H1 (cell line): ENCODE measurements around the gene PTPN2. TPM values are rescaled to one million over a fixed set of nuclear protein-coding genes. Genes with fewer than 3 reads are reported as not detected.

Experiments used
- CTCF ChIA-PET: fragments of 300-600 bp; sonication (Branson Sonifier 250); formaldehyde crosslinking; loops from one replicate; lab custom pipeline; 2021; ENCODE audit not compliant: partially characterized antibody; lab: Charles Lee
- POLR2A ChIA-PET: fragments of 300-600 bp; sonication (Branson Sonifier 250); formaldehyde crosslinking; loops from one replicate; lab custom pipeline; 2021; ENCODE audit warnings: inconsistent platforms; ENCODE audit not compliant: partially characterized antibody; lab: Charles Lee
- DNase-seq, 2 experiments: peaks; one replicate each; pipeline versions ENCODE4 v3.0.0 to v3.0.0-alpha.2; 2010 to 2022; ENCODE audit warnings: low spot score in 2 of 2, low read depth in 1 of 2, mixed read lengths in 1 of 2
- FAIRE-seq: peaks from 2 replicates; lab custom pipeline; 2011; peaks lifted over from hg19 to GRCh38; lab: Jason Lieb, UNC
- H2AFZ ChIP-seq: 2 replicates; pipeline ENCODE4 v1.8.1; 2012; ENCODE audit warnings: low read length, inconsistent platforms
- H2AK5ac ChIP-seq: 2 replicates; pipeline ENCODE4 v1.6.1; 2013; ENCODE audit warnings: low read depth, low read length
- H2BK120ac ChIP-seq: replicated peaks from 2 replicates; pipeline ENCODE3; 2013; ENCODE audit warnings: low read depth, low read length, inconsistent platforms
- H2BK12ac ChIP-seq: 2 replicates; pipeline ENCODE4 v1.6.1; 2013; ENCODE audit warnings: low read depth, low read length
- H2BK15ac ChIP-seq: 2 replicates; pipeline ENCODE4 v1.6.1; 2013; ENCODE audit warnings: low read length
- H2BK20ac ChIP-seq: 2 replicates; pipeline ENCODE4 v1.6.1; 2013; ENCODE audit warnings: low read length
- H2BK5ac ChIP-seq: 2 replicates; pipeline ENCODE4 v1.6.1; 2013; ENCODE audit warnings: low read depth, low read length
- H3K14ac ChIP-seq: 2 replicates; pipeline ENCODE4 v1.6.1; 2013; ENCODE audit warnings: inconsistent platforms; ENCODE audit not compliant: insufficient read length
- H3K18ac ChIP-seq: 2 replicates; pipeline ENCODE4 v1.6.1; 2013; ENCODE audit warnings: low read length; ENCODE audit errors: extremely low read depth
- H3K23ac ChIP-seq: 2 replicates; pipeline ENCODE4 v1.6.1; 2013; ENCODE audit warnings: inconsistent platforms; ENCODE audit not compliant: insufficient read length
- H3K23me2 ChIP-seq: 2 replicates; pipeline ENCODE4 v1.6.1; 2013; ENCODE audit warnings: low read depth, low read length
- H3K27ac ChIP-seq: 2 replicates; pipeline ENCODE4 v1.6.1; 2011; ENCODE audit warnings: low read depth, low read length, inconsistent platforms
- H3K27me3 ChIP-seq, 4 experiments: replicated peaks in 1 of 4; 1 replicate in 1 of 4; 2 replicates in 3 of 4; pipeline versions ENCODE4 v1.6.1 to v1.8.1; 2011 to 2013; ENCODE audit warnings: low read length in 3 of 4, mild to moderate bottlenecking in 3 of 4, inconsistent platforms in 2 of 4, mixed read lengths in 2 of 4, moderate library complexity in 1 of 4; ENCODE audit not compliant: control insufficient read depth in 3 of 4, insufficient read depth in 3 of 4; ENCODE audit errors: extremely low read depth in 1 of 4
- H3K36me3 ChIP-seq, 4 experiments: 2 replicates each; pipeline versions ENCODE4 v1.6.1 to v1.8.1; 2011 to 2013; ENCODE audit warnings: mild to moderate bottlenecking in 4 of 4, low read length in 3 of 4, moderate library complexity in 2 of 4, control low read depth in 1 of 4, inconsistent platforms in 1 of 4; ENCODE audit not compliant: insufficient read depth in 4 of 4, control insufficient read depth in 2 of 4
- H3K4ac ChIP-seq: replicated peaks from 2 replicates; pipeline ENCODE3; 2013; ENCODE audit warnings: low read length, low read depth, mixed read lengths, inconsistent platforms; ENCODE audit not compliant: insufficient read length
- H3K4me1 ChIP-seq, 4 experiments: replicated peaks in 1 of 4; 1 replicate in 1 of 4; 2 replicates in 3 of 4; pipeline versions ENCODE4 v1.6.1 to v1.8.1; 2011 to 2013; ENCODE audit warnings: low read length in 3 of 4, inconsistent platforms in 2 of 4, mixed read lengths in 1 of 4; ENCODE audit not compliant: insufficient read depth in 4 of 4, control insufficient read depth in 3 of 4
- H3K4me2 ChIP-seq, 2 experiments: 2 replicates each; pipeline versions ENCODE4 v1.6.1 to v1.8.1; 2011 to 2013; ENCODE audit warnings: low read depth in 2 of 2, low read length in 2 of 2, control low read depth in 1 of 2, inconsistent platforms in 1 of 2, mild to moderate bottlenecking in 1 of 2; ENCODE audit not compliant: insufficient read depth in 1 of 2
- H3K4me3 ChIP-seq, 4 experiments: fragments of 200-600, 300-600 bp in 1 of 4; sonication (generic), shearing (Covaris generic), sonication (Bioruptor Twin) in 1 of 4; 2 replicates each; pipeline versions ENCODE4 v1.5.1 to v1.8.1; 2011 to 2016; ENCODE audit warnings: low read length in 4 of 4, low read depth in 3 of 4, control low read depth in 2 of 4, inconsistent platforms in 2 of 4, mild to moderate bottlenecking in 2 of 4, mixed read lengths in 1 of 4, moderate library complexity in 1 of 4; ENCODE audit not compliant: insufficient read depth in 2 of 4; ENCODE audit errors: extremely low read depth in 1 of 4
- H3K56ac ChIP-seq: replicated peaks from 2 replicates; pipeline ENCODE3; 2013; ENCODE audit warnings: low read depth, mild to moderate bottlenecking, mixed read lengths, low read length, inconsistent platforms; ENCODE audit not compliant: insufficient read length
- H3K79me1 ChIP-seq: 2 replicates; pipeline ENCODE4 v1.6.1; 2013; ENCODE audit warnings: low read depth, low read length, control low read depth
- H3K79me2 ChIP-seq, 2 experiments: 2 replicates each; pipeline versions ENCODE4 v1.6.1 to v1.8.1; 2012 to 2013; ENCODE audit warnings: low read length in 2 of 2, mild to moderate bottlenecking in 2 of 2, inconsistent platforms in 1 of 2; ENCODE audit not compliant: insufficient read depth in 2 of 2, control insufficient read depth in 1 of 2
- H3K9ac ChIP-seq, 4 experiments: replicated peaks in 1 of 4; 1 replicate in 1 of 4; 2 replicates in 3 of 4; pipeline versions ENCODE4 v1.6.1 to v1.8.1; 2011 to 2013; ENCODE audit warnings: low read depth in 3 of 4, low read length in 3 of 4, control low read depth in 2 of 4, mild to moderate bottlenecking in 2 of 4, moderate library complexity in 2 of 4, inconsistent platforms in 1 of 4; ENCODE audit errors: extremely low read depth in 1 of 4
- H3K9me3 ChIP-seq, 2 experiments: 2 replicates each; pipeline versions ENCODE4 v1.6.1 to v1.8.1; 2012 to 2013; ENCODE audit warnings: mild to moderate bottlenecking in 2 of 2, moderate library complexity in 2 of 2, control low read depth in 1 of 2, inconsistent platforms in 1 of 2, low read depth in 1 of 2, low read length in 1 of 2, mixed read lengths in 1 of 2; ENCODE audit not compliant: insufficient read depth in 2 of 2
- H4K20me1 ChIP-seq, 2 experiments: replicated peaks in 1 of 2; 2 replicates each; pipeline versions ENCODE3 to v1.8.1; 2011 to 2013; ENCODE audit warnings: inconsistent platforms in 2 of 2, low read length in 2 of 2, mild to moderate bottlenecking in 1 of 2; ENCODE audit not compliant: insufficient read depth in 2 of 2, control insufficient read depth in 1 of 2
- H4K5ac ChIP-seq: 2 replicates; pipeline ENCODE4 v1.6.1; 2013; ENCODE audit warnings: low read length, low read depth, mixed read lengths, inconsistent platforms; ENCODE audit not compliant: insufficient read length
- H4K8ac ChIP-seq: 2 replicates; pipeline ENCODE4 v1.8.0; 2013; ENCODE audit warnings: mild to moderate bottlenecking, moderate library complexity, low read length, inconsistent platforms; ENCODE audit not compliant: insufficient read depth; ENCODE audit errors: extremely low read depth
- H4K91ac ChIP-seq: replicated peaks from 2 replicates; pipeline ENCODE3; 2013; ENCODE audit warnings: low read length, mixed read lengths, inconsistent platforms; ENCODE audit not compliant: insufficient read length
- KDM1A ChIP-seq: fragments of 200-600, 300-600 bp; sonication (generic); IDR thresholded peaks from 2 replicates; pipeline ENCODE4 v1.7.1; 2016; ENCODE audit warnings: mild to moderate bottlenecking, low read length, borderline replicate concordance
- MAFK ChIP-seq: IDR thresholded peaks from 2 replicates; pipeline ENCODE4 v1.6.1; 2012; ENCODE audit warnings: low read depth, mild to moderate bottlenecking, improper control_type of control experiment, low read length
- WGBS, 2 experiments: shearing (Covaris generic) in 1 of 2; methylation state at CpG; one replicate each; pipeline versions ENCODE4 v1.1.6 to v1.1.7; 2013 to 2015; ENCODE audit warnings: low lambda C conversion rate in 2 of 2, mixed read lengths in 2 of 2, inconsistent platforms in 1 of 2, low coverage in 1 of 2, missing lambda C conversion rate in 1 of 2; ENCODE audit not compliant: insufficient replicate concordance in 2 of 2, insufficient coverage in 1 of 2, insufficient read length in 1 of 2; ENCODE audit errors: extremely low coverage in 1 of 2, missing lambda C conversion rate in 1 of 2; 5-methylcytosine and 5-hydroxymethylcytosine counted together
- polyA plus RNA-seq, 7 experiments: library from polyadenylated mRNA; depleted of rRNA in 3 of 7; stranded (reverse) in 5 of 7; unstranded in 2 of 7; fragments of >200 nt in 5 of 7; fragments of 200-250 nt in 2 of 7; gene quantifications; 1 replicate in 5 of 7; 2 replicates in 1 of 7; 4 replicates in 1 of 7; pipeline versions ENCODE4 v1.2.1 to v1.2.3, GENCODE V29; 2011 to 2013; ENCODE audit warnings: missing spikeins in 2 of 7, mixed read lengths in 2 of 7
- total RNA-seq: library from RNA; stranded (reverse); fragmentation: NEBNext Ultra II Directional; extraction: Animal tissue kit (Norgen Biotek cat#: 25700); gene quantifications from 2 replicates; pipeline ENCODE4 v1.2.1, GENCODE V29; 2021
- TF ChIP-seq, protein P1 (sequence below), 3 experiments: IDR thresholded peaks; 1 replicate in 2 of 3; 2 replicates in 1 of 3; pipeline versions ENCODE4 v1.5.1 to v1.6.1; 2011; ENCODE audit warnings: low read length in 3 of 3, mild to moderate bottlenecking in 3 of 3, inconsistent platforms in 2 of 3, low read depth in 1 of 3, moderate library complexity in 1 of 3; ENCODE audit not compliant: insufficient read depth in 1 of 3; ENCODE audit errors: control extremely low read depth in 1 of 3

PTPN2 gene
- total and polyA plus RNA-seq, 2 of the 8 experiments (the other 6 are each of a cell fraction or from before 2014, with no cell fraction given) = 16.4 to 54.0 TPM

GRCh38 chr18:12891561-12891960, 7.5 kb upstream of the PTPN2 start:
- no peak overlapping the region for H4K8ac ChIP-seq
- no peak overlapping the region for H4K5ac ChIP-seq
- FAIRE-seq (no peak), DNase-seq (no peak)
- H3K4me2 ChIP-seq = no peak overlapping the region
- ChIA-PET POLR2A (interaction anchor here (1.3 to 1.6 kb wide), 2 partner anchors 10 to 20 kb away, joined by 3 to 4 read pairs; no protein-coding TSS in a partner anchor), CTCF (interaction anchor here (0.9 to 6.1 kb wide), 22 partner anchors 8 to 168 kb away, joined by 3 to 34 read pairs (median 6); no protein-coding TSS in a partner anchor)
- H3K9ac ChIP-seq = no peak overlapping the region
- H2BK120ac ChIP-seq = no peak overlapping the region
- H3K23me2 ChIP-seq = no peaks in the 10 kb centered on the region
- H3K14ac ChIP-seq = no peak overlapping the region
- no peak overlapping the region for H3K56ac ChIP-seq
- no peak overlapping the region for H3K4me3 ChIP-seq
- H3K23ac ChIP-seq = no peak overlapping the region
- H4K20me1 ChIP-seq = no peaks in the 10 kb centered on the region
- H3K36me3 ChIP-seq = no peaks in the 10 kb centered on the region
- no peaks in the 10 kb centered on the region for H3K79me1 ChIP-seq
- no peak overlapping the region for H3K27ac ChIP-seq
- TF ChIP-seq KDM1A (no peak), MAFK (no peak)
- TF ChIP-seq, protein P1, sequence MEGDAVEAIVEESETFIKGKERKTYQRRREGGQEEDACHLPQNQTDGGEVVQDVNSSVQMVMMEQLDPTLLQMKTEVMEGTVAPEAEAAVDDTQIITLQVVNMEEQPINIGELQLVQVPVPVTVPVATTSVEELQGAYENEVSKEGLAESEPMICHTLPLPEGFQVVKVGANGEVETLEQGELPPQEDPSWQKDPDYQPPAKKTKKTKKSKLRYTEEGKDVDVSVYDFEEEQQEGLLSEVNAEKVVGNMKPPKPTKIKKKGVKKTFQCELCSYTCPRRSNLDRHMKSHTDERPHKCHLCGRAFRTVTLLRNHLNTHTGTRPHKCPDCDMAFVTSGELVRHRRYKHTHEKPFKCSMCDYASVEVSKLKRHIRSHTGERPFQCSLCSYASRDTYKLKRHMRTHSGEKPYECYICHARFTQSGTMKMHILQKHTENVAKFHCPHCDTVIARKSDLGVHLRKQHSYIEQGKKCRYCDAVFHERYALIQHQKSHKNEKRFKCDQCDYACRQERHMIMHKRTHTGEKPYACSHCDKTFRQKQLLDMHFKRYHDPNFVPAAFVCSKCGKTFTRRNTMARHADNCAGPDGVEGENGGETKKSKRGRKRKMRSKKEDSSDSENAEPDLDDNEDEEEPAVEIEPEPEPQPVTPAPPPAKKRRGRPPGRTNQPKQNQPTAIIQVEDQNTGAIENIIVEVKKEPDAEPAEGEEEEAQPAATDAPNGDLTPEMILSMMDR (IDR thresholded peaks at IDR 0.05; ENCODE audit: control extremely low read depth in 1 of 3, insufficient read depth in 1 of 3, low read depth in 1 of 3, low read length in 3 of 3) = no peak
- H2BK15ac ChIP-seq = no peak overlapping the region
- H2BK12ac ChIP-seq = no peak overlapping the region
- no peak overlapping the region for H2AFZ ChIP-seq
- no peak overlapping the region for H4K91ac ChIP-seq
- H3K9me3 ChIP-seq = no peaks in the 10 kb centered on the region; a peak in 1 of 4 replicates
- H2BK5ac ChIP-seq = no peak overlapping the region
- no peak overlapping the region for H3K18ac ChIP-seq
- no peaks in the 10 kb centered on the region for H3K79me2 ChIP-seq
- no peak overlapping the region for H3K4ac ChIP-seq
- no peak overlapping the region for H2BK20ac ChIP-seq
- WGBS, 2 experiments = 87% methylated on average over 6 of the region's 6 CpGs; no CpG with 5 or more reads in 1 of the 2 experiments
- no peaks in the 10 kb centered on the region for H3K27me3 ChIP-seq
- peaks cover 0 to 2% (median 0%) of the 10 kb centered on the region in 4 experiments; a peak in 1 of 7 replicates for H3K4me1 ChIP-seq
- no peak overlapping the region for H2AK5ac ChIP-seq
